GM12892 (cell line): Measurements from ENCODE around the gene CCDC190.
"Not testable (repeated sequence)": the region's sequence is repeated elsewhere in the genome, so short reads cannot be mapped to it uniquely, and the experiment has no call there.

ENCODE experiments used
- DNase-seq: peaks from one replicate; pipeline ENCODE4 v3.0.0; 2011; ENCODE audit not compliant: insufficient read length
- FAIRE-seq: peaks from 2 replicates; lab custom pipeline; 2011; peaks lifted over from hg19 to GRCh38; lab: Jason Lieb, UNC
- POLR2A ChIP-seq: IDR thresholded peaks from 2 replicates; pipeline ENCODE4 v1.6.1; 2011; ENCODE audit warnings: low read depth, low read length, control low read depth
- POLR2AphosphoS5 ChIP-seq: IDR thresholded peaks from 2 replicates; pipeline ENCODE4 v1.6.1; 2011; ENCODE audit warnings: low read depth, low read length, control low read depth
- TAF1 ChIP-seq: IDR thresholded peaks from 2 replicates; pipeline ENCODE4 v1.6.1; 2011; ENCODE audit warnings: low read depth, mild to moderate bottlenecking, control low read depth, low read length, borderline replicate concordance

The CCDC190 gene

DNA sequence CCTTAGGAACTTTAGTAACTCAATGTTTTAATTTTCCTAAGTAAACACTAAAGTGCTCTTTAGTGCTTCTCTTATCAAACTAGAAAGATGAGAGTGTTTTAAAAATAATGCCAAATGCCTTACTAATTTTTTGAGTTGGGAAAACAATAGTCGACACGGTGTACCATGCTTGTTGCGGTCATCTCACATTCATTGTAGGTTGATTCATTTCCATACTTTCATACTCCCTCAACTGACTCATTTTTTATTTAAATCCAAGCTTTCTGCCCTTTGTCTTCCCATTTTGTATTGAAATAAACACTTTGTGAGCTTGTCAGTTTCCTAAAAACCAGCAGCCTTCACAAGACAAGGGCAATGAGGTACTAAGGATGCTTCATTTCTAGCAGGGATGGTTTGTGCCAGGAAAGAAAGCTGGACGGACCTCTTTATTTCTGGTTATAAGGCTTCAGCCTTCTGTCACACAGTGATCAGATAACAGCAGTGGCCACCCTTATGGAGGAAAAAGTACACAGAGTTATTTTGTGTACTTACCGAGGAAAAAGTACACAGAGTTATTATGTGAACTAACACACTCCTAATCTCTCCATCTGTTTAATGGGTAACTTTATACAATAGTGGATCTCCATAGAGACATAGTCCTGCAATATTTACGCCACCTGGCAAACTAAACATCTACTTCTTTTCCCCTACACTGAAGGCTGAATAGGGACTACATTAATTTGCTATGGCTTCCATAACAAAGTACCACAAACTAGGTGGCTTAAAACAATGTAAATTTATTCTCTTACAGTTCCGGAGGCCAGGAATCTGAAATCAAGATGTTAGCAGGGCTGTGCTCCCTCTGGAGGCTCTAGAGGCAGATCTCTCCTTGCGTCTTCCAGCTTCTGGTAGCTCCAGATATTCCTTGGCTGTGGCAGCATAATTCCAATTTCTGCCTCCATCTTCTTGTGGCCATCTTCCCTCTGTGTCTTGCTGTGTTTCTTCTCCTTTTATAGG lies 13.0 kb upstream of the CCDC190 start:
- DNase-seq, result no peak
- FAIRE-seq, result no peak
- TF ChIP-seq TAF1, result no peak
- no peak for TF ChIP-seq POLR2AphosphoS5
- no peak for TF ChIP-seq POLR2A

DNA sequence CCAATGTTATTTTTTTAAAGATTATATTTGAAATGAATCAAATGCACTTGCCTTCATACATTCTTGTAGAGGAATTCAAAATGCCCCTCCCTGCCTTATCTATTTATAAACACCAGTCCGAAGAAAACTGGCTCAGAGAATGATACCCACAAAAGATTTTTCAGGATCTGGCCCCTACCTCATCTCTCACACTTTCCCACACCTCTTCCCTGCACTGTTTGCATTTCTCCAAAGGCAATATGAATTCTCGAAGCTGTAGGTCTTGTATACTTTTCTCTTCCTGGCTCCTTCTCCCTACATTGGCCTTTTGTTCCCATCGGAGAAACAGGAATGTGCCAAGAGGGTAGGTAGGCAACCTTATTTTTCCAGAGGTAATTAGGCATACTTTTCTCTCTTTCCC lies 12.0 kb upstream of the CCDC190 start:
- TF ChIP-seq POLR2AphosphoS5, result no peak
- no peak for TF ChIP-seq TAF1
- no peak for DNase-seq
- no peak for FAIRE-seq

DNA sequence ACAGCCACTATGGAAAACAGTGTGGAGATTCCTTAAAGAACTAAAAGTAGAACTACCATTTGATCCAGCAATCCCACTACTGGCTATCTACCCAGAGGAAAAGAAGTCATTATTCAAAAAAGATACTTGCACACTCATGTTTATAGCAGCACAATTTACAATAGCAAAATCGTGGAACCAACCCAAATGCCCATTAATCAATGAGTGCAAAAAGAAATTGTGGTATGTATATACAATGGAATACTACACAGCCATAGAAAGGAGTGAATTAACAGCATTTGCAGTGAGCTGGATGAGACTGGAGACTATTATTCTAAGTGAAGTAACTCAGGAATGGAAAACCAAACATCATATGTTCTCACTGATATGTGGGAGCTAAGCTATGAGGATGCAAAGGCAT lies 10.4 kb upstream of the CCDC190 start:
- FAIRE-seq, DNase-seq: not testable (repeated sequence)

DNA sequence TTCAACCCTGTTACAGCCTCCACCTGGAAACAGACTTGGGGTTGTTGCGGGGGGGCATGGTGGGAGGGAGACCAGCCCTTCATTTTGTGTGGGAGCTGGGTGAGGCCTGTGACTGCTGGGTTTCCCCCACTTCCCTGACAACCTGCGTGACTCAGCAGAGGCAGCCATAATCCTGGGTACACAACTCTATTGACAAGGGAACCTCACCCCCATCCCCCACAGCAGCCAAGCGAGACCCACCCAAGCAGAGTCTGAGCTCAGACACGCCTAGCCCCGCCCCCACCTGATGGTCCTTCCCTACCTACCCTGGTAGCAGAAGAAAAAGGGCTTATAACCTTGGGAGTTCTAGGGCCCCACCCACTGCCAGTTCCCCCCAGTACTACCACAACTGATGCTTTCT lies 8.0 kb upstream of the CCDC190 start:
- no peak for DNase-seq
- no peak for FAIRE-seq

DNA sequence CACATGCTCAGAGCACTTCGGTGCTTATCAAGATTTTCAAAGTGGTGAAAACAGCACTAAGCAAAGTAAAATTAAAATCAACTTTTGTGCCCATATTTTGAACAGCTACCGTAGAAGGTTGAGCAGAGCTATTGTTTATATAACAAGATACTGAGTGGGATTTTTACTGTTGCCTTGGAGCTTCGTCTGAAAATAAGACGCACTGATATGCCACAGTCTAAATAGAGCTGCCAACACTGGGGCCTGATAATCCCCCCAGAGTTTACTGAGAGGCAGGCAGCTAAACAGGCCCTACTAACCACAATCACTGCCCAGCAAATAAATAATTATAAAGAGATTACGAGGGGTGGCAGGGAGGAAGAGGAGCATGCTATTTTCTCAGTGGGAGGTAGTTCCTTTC lies 650 bp upstream of the CCDC190 start:
- DNase-seq (no peak), FAIRE-seq (no peak)
- TF ChIP-seq POLR2AphosphoS5, result no peak
- TF ChIP-seq TAF1, result no peak
- no peak for TF ChIP-seq POLR2A

More for the DNA sequence above, 8.0 kb upstream of the CCDC190 start:
- TF ChIP-seq POLR2A (no peak), TAF1 (no peak), POLR2AphosphoS5 (no peak)

DNA sequence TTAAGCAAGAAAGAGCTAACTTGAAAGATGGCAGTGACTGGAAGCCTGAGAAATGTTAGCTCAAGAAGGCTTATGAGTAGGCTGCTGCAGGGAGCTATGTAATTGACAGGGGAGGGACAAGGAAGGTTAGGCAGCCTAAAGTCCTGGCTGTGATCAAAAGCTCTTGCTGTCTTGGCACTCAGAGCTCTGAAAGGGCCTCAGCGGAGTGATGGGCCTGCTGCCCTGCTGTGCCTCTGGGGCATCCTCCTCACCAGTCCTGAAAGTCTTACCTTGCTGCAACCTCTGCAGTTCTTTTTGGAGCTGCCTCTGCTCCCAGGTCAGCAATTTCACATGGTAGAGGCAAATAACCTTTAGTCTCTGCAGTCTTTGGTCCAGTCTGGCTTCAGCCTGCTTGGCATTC lies 1.8 kb downstream of the CCDC190 start:
- FAIRE-seq (no peak), DNase-seq (no peak)
- TF ChIP-seq POLR2AphosphoS5 (no peak), POLR2A (no peak), TAF1 (no peak)

DNA sequence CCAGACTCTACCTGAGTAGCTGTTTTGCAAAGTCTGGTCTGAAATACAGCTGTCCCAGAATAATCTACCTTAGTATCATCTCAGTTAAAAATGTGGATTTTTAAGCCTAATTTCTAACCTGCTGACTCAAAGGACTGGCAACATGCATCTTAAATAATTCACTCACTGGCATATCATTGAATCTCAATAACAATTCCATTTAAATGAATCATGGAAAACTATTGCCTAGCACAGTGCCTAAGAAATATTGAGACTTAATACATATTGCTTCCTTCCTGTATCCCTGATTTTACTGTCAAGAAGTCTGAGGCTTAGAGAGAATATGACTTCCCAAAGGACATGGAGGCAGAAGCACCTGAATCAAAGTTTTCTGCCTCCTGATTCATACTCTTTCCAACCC lies 3.1 kb downstream of the CCDC190 start:
- TF ChIP-seq POLR2AphosphoS5 (no peak), TAF1 (no peak), POLR2A (no peak)
- FAIRE-seq, result no peak
- no peak for DNase-seq

DNA sequence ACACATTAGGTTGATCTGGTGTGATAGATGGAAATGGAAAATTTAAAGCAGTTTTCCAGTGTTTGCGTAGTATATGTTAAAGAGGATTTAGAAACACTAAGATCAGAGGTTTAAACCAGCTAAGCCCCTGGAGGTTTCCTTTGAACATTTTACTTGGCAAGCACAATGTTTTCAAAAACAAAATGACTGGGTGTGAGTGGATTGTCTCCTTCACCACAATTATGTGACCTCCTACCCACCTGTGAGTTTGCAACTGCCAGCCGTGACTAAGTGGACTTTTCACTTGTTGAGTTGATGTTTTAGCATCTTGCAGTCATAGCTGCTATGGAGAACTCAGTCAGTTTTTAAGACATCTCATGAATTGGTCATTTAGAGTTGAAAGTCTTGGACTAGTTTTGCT lies 4.7 kb downstream of the CCDC190 start:
- TF ChIP-seq POLR2AphosphoS5 (no peak), POLR2A (no peak), TAF1 (no peak)
- FAIRE-seq (no peak), DNase-seq (no peak)

DNA sequence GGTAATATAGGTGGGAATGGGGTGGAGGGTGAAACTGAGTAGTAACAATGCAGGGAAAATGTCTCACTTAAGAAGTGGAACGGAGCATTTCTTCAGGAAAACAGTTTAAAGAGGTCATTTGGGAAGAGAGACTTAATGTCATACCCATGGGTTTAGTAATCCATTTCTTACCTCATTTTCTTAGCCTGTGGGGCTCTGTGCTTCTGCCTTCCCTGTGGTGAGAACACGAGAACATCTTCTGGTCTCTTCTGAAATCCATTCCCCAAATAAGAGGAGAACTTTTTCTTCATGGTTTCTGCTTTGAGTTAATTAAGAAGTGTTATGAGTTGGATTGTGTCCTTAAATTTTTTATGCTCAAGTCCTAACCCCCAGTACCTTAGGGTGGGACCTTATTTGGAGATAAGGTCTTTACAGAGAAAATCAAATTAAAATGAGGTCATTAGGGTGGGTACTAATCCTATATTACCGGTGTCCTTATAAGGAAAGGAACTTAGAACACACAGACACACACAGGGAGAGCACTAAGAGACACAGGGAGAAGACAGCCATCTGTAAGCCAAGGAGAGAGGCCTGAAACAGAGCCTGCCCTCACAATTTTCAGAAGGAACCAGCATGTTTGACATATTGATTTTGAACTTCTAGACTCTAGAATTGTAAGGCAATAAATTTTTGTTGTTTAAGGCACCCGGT lies 5.4 kb downstream of the CCDC190 start:
- TF ChIP-seq POLR2AphosphoS5, result no peak
- no peak for TF ChIP-seq TAF1
- TF ChIP-seq POLR2A, result no peak
- DNase-seq (no peak), FAIRE-seq (no peak)

DNA sequence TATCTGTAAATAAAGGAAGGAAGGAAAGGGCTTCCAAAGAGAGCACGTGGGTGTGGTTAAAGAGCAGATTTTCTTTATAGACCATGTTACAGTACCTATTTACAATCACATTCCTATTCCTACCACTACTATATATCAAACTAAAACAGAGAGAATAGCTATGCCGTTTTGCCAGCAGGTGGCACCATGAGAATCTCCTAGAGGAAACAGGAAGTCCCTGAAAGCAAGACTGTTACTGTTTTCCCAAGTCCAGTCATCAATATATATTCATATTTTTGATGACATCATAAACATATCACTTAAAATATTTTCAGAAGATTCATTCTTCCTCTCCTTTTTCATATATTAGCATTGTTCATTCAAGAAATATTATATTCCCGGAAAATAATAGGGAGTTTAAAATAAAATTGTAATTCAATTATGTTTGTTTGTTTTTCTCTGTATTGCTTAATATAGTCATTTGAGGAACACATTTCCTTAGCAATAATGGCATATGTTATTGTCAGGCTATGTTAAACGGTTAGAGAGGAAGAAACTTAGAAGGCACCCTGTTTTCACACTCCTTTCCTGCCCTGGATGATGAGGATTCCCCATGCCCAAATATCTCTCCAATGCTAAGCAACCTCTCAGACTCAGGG lies 6.6 kb downstream of the CCDC190 start:
- FAIRE-seq (peak; percentile 78), DNase-seq (peak; percentile 10)
- TF ChIP-seq POLR2A (no peak), POLR2AphosphoS5 (no peak), TAF1 (no peak)

DNA sequence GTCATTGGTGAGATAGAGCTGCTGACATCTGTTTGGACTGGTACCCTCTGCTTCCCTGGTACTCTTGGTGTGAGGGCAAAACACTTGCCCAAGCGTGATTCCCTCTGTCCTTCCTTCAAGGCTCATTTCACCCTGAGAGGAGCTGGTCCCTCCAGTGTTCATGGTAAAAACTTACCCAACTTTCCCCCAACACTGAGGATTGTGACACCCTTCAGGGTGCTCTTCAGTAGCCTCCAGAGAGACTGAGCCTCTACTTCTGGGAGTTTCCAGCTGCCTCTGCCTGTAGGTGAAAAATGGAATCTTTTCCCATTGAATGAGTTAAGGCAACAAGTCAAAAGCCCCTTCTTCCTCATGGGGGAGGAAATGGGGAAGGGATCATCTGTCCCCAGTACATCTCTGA lies 9.6 kb downstream of the CCDC190 start:
- FAIRE-seq (no peak), DNase-seq (no peak)
- no peak for TF ChIP-seq TAF1
- TF ChIP-seq POLR2A, result no peak
- no peak for TF ChIP-seq POLR2AphosphoS5
